GM12865 (cell line): ENCODE results near the gene LY6G5C.
A peak's percentile ranks its signal among the peaks of the same experiment; 100 is the strongest.

Source experiments
- DNase-seq: peaks from one replicate; pipeline ENCODE4 v3.0.0; 2010; ENCODE audit warnings: low read depth
- H3K4me3 ChIP-seq: 2 replicates; pipeline ENCODE4 v1.5.1; 2011; ENCODE audit warnings: mild to moderate bottlenecking, low read depth, low read length, control low read depth
- TF ChIP-seq, protein P1 (sequence below): IDR thresholded peaks from 2 replicates; pipeline ENCODE4 v1.5.1; 2011; ENCODE audit warnings: low read length, control low read depth, low read depth, inconsistent platforms; ENCODE audit not compliant: insufficient read depth; ENCODE audit errors: missing control alignments

Gene LY6G5C

DNA sequence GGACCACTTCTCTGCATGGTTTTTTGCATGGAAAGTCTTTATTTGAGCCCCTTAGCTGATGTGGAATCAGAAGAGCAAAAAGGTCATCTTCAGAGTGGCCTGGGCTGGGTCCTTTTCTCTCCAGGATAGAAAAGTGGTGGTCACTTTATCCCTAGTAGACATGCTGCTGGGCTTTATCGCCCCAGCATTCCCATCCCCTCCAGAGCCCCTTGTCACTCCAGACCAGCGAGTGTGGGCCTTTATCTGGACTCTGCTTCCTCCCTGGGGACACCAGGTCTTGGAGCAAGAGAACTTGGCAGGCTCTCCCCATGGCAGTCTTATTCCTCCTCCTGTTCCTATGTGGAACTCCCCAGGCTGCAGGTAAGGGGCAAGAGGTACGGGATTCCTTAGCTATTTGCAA, 25.7 kb upstream of the LY6G5C start, which contains the start of gene LY6G6F:
TSS of gene LY6G6F (plus strand) at position 268 of the 400 bp plus-strand sequence. CDS start at position 309, 41 bp downstream.
- H3K4me3 ChIP-seq: no peak within 1 kb of the TSS
- TF ChIP-seq, protein P1, sequence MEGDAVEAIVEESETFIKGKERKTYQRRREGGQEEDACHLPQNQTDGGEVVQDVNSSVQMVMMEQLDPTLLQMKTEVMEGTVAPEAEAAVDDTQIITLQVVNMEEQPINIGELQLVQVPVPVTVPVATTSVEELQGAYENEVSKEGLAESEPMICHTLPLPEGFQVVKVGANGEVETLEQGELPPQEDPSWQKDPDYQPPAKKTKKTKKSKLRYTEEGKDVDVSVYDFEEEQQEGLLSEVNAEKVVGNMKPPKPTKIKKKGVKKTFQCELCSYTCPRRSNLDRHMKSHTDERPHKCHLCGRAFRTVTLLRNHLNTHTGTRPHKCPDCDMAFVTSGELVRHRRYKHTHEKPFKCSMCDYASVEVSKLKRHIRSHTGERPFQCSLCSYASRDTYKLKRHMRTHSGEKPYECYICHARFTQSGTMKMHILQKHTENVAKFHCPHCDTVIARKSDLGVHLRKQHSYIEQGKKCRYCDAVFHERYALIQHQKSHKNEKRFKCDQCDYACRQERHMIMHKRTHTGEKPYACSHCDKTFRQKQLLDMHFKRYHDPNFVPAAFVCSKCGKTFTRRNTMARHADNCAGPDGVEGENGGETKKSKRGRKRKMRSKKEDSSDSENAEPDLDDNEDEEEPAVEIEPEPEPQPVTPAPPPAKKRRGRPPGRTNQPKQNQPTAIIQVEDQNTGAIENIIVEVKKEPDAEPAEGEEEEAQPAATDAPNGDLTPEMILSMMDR: no peak
- no peak for DNase-seq

DNA sequence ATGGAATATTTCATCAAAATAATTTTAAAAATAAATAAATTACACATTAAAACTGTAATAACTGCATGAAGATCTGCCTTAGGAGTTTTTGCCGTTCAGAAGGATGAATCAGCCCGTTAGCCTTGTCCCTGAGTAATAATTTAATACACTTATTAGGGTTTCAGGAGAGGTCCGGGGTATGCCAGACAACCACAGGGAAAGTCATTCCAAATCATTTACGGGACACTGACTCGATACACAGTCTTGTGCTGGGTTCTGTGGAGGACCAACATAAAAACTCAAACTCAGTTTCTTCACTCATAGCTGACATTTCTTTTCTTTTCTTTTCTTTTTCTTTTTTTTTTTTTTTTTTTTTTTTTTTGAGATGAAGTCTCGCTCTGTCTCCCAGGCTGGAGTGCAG, 25.1 kb upstream of the LY6G5C start:
- no peak for DNase-seq
- no peak overlapping the region for H3K4me3 ChIP-seq
- TF ChIP-seq, protein P1: no peak

DNA sequence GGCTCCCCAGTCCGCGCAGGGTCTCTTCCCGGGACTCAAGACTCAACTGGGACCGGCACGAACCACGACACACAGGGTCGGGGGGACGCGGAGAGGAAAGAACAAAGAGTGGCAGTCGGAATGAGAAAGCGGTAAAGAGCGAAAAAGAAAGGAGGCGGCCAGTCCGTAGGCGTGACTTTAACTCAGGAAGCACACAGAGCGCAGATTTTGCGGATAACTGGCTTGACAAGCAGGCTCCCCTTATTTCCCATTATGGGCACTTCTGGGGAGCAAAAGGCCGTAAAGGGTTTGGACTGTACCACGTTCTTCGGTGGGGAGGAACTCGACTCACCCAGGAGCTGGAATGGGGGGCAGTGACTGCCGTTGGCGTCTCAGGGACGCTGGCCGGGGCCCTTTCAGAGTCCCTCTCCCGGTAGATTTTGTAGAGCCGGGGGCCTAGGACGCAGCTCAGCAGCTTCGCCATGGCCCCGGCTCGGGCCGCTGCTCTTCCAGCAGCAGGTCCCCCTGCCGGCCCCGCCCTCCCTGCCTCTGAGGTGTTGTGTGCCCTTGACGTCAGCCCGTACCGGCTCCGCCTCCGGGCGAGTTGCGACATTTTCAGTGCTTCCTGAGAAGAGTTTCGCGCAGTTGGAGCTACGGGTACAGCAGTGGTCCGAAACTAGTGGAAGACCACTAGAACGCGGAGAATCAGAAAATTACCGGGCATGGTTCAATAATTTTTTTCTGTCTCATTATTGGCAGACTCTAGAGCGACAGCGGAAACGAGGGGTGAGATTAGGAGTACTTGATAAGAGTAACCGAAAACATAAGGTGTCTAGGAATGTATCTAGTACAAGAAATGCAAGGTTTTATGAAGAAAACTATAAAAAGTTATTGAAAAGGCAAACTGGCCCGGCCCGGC, 22.2 kb upstream of the LY6G5C start, which contains the start of gene ABHD16A:
TSS of gene ABHD16A (minus strand) at position 506 of the 898 bp plus-strand sequence. CDS start at position 463, 43 bp downstream.
- peak; percentile 99 for DNase-seq
- H3K4me3 ChIP-seq: peak within 1 kb of the TSS; percentile 85
- TF ChIP-seq, protein P1: no peak

DNA sequence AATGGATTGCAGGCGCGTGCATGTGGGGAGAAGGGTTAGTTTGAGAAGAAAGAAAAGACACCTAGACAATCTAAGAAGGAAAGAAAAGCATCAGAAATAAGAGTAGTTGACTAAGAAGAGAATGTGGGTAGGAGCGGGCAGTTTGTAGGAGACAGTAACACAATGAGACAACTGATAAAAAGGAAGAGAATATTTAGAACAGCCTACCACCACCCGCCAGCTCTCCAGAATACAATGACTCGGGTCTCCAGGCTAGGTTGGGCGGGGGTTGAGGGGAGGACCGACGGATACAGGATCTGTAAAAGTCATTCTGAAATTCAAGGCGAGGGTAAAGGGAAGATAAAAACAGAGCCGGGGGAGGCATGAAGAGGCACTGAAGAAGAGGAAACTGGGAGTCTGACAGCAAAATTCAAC, 21.5 kb upstream of the LY6G5C start:
- TF ChIP-seq, protein P1: no peak
- H3K4me3 ChIP-seq: peak overlapping the region; percentile 85
- DNase-seq: no peak

DNA sequence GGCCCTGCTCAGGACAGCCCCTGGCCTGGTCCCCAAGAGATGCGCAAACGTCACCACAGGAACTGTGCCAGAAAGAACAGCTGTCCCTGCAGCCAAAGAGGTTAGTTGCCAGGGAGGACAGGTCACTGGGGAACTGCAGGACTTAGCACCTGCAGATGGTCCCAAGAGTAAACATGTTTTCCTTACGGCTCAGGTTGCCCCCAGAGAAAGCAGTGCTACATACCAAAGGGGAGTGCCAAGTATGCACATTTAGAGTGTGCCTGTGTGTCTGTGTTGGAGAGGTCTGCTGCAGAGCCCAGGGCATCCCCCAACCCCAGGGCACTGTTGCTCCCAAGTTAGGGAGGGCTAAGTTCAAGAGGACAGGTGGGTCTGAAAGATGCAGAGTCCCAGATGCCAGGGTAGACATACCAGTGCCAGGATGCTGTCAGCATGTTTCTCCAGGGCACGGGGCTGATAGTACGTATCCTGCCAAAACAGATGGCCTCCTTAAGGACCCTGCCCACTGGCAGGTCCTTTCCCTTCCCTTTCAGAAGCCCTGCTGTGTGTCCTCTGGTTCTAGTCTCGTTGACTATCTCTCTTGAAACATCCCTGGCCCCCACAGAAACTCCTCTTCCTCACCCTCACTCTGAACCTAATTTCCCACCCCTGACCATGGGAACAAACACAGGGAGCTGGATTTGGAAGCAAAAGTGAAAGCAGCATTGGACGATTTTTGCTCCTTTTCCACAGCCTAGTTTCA, 21.0 kb upstream of the LY6G5C start:
- no peak for DNase-seq

DNA sequence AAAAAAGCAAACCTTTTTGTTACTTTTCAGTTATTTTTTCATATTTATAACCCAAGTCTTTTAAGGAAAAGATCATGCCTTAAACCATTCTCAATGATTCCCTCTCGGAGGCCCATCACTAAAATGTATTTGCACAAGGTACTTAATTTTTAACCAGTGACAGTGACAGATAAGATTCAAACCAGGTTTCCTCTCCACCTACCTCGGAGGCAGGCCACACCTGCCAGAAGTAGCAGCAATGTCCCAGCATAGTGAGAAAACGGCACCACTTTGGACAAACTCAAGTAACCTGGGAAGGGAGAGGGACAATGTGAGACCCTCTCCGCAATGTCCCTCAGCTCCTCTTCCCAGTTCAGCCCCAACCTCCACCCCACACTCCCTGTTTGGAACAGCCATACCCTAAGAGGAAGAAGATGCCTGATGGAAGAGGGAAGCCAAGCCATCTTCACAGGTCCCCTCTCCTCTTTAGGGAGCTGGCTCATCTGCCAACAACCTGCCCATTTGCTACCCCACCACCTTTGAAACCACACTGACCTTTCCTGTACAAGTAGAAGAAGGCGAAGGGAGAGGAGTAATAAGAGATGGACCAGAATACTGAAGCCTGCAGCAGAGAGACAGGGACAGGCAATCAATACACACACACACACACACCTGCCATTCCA, 20.0 kb upstream of the LY6G5C start:
- TF ChIP-seq, protein P1: no peak
- DNase-seq: no peak
- no peak overlapping the region for H3K4me3 ChIP-seq

More for the DNA sequence above, 21.0 kb upstream of the LY6G5C start:
- H3K4me3 ChIP-seq: peak overlapping the region; percentile 85
- TF ChIP-seq, protein P1: no peak
